Transverse colon (tissue), 4 donors: ENCODE data around the gene TMX1. TPM values are rescaled to one million over a fixed set of nuclear protein-coding genes. Genes with fewer than 3 reads are reported as not detected.

Source experiments
- DNase-seq: peaks from one replicate; pipeline ENCODE4 v3.0.0-alpha.2; 2019
- H3K27ac ChIP-seq, 4 donors: fragments of 200-600 bp; sonication (generic); 2 replicates each; pipeline ENCODE4 v1.5.1; 2016 to 2018; ENCODE audit warnings: inconsistent platforms in 4 of 4
- H3K27me3 ChIP-seq: fragments of 200-600 bp; sonication (generic); 2 replicates; pipeline ENCODE4 v1.5.1; 2017; ENCODE audit warnings: inconsistent platforms
- H3K36me3 ChIP-seq, 4 donors: fragments of 200-600 bp; sonication (generic); 2 replicates each; pipeline ENCODE4 v1.5.1; 2017 to 2019; ENCODE audit warnings: inconsistent platforms in 4 of 4
- H3K4me1 ChIP-seq, 4 donors: fragments of 200-600 bp; sonication (generic); 2 replicates each; pipeline ENCODE4 v1.5.1; 2017 to 2020; ENCODE audit warnings: inconsistent platforms in 4 of 4
- H3K4me3 ChIP-seq, 4 donors: fragments of 200-600 bp; sonication (generic); 1 replicate in 1 of 4; 2 replicates in 3 of 4; pipeline versions ENCODE4 v1.5.1 to v1.6.1; 2017 to 2019; ENCODE audit warnings: inconsistent platforms in 4 of 4
- H3K9me3 ChIP-seq, 2 donors: fragments of 200-600 bp; sonication (generic); 2 replicates each; pipeline ENCODE4 v1.5.1; 2017 to 2019; ENCODE audit warnings: inconsistent platforms in 2 of 2
- CTCF ChIP-seq, 5 experiments: fragments of 200-600 bp in 3 of 5; fragments of 450-650 bp in 2 of 5; sonication (generic) in 3 of 5; IDR thresholded peaks; 1 replicate in 2 of 5; 2 replicates in 3 of 5; pipeline ENCODE4 v1.5.1; 2016 to 2017; ENCODE audit warnings: antibody characterized with exemption in 5 of 5, inconsistent platforms in 3 of 5, mild to moderate bottlenecking in 2 of 5, moderate library complexity in 1 of 5
- EP300 ChIP-seq: sonication (generic); formaldehyde crosslinking; IDR thresholded peaks from one replicate; pipeline ENCODE4 v1.6.1; 2017; ENCODE audit warnings: antibody characterized with exemption, low read depth
- POLR2A ChIP-seq: fragments of 450-650 bp; IDR thresholded peaks from one replicate; pipeline ENCODE4 v1.6.1; 2016; ENCODE audit warnings: antibody characterized with exemption, mild to moderate bottlenecking, moderate library complexity
- POLR2AphosphoS5 ChIP-seq, 3 donors: sonication (generic); formaldehyde crosslinking; IDR thresholded peaks; one replicate each; pipeline ENCODE4 v1.6.1; 2016; ENCODE audit warnings: antibody characterized with exemption in 3 of 3
- WGBS, 2 donors: methylation state at CpG; one replicate each; pipeline ENCODE4 v1.1.5; 2018; ENCODE audit warnings: low coverage in 1 of 2; 5-methylcytosine and 5-hydroxymethylcytosine counted together
- in situ Hi-C, 4 donors: fragments of 200-750 bp; cut with MboI; loops; one replicate each; pipeline versions ENCODE4 v1.15.0 to v1.15.1; 2017; ENCODE audit warnings: low sequenced_read_pairs in 3 of 4, low pct_ligation_motif_present in 1 of 4, low pct_unique_long_range_greater_than_20kb in 1 of 4
- intact Hi-C: fragments of 100-400 bp; cut with DNase I; formaldehyde crosslinking; loops from one replicate; pipeline ENCODE4 v1.15.1; 2023; ENCODE audit warnings: low total_unique reads
- total RNA-seq, 4 donors: library from RNA; depleted of rRNA; stranded (reverse); fragments of >200 nt; gene quantifications; one replicate each; pipeline ENCODE4 v1.1.0, GENCODE V29; 2016

TMX1 gene
- total RNA-seq, 4 donors from 2014 or later, result 8.0 to 44.5 (median 35.1) TPM

GRCh38 chr14:51205486-51205885, 34.6 kb upstream of the TMX1 start:
- WGBS, 2 donors, result 70 to 81% methylated on average over 5 to 6 of the region's 6 CpGs
- TF ChIP-seq EP300, result no peak
- no peak for TF ChIP-seq CTCF (IDR thresholded peaks at IDR 0.05)
- TF ChIP-seq POLR2AphosphoS5 (IDR thresholded peaks at IDR 0.05), result no peak
- TF ChIP-seq POLR2A, result no peak
- no peak overlapping the region for H3K27ac ChIP-seq
- in situ Hi-C loops (loop anchor here in 1 of 4 donors (25.0 kb wide), 1 partner anchor 243 kb away; no protein-coding TSS in a partner anchor), intact Hi-C loops (no loop called here)
- H3K4me3 ChIP-seq, result no peak overlapping the region
- no peaks in the 10 kb centered on the region for H3K9me3 ChIP-seq
- H3K4me1 ChIP-seq, result no peaks in the 10 kb centered on the region
- no peaks in the 10 kb centered on the region for H3K36me3 ChIP-seq
- no peak for DNase-seq
- no peaks in the 10 kb centered on the region for H3K27me3 ChIP-seq

GRCh38 chr14:51206462-51206861, 33.6 kb upstream of the TMX1 start:
- H3K4me1 ChIP-seq, result no peaks in the 10 kb centered on the region
- H3K36me3 ChIP-seq, result no peaks in the 10 kb centered on the region
- no peak for DNase-seq
- no peaks in the 10 kb centered on the region for H3K27me3 ChIP-seq
- no peak overlapping the region for H3K27ac ChIP-seq
- no peak overlapping the region for H3K4me3 ChIP-seq
- WGBS, 2 donors, result 93% methylated on average over 1 of the region's 1 CpG; no CpG with 5 or more reads in 1 of the 2 donors
- TF ChIP-seq EP300, result no peak
- no peak for TF ChIP-seq CTCF (IDR thresholded peaks at IDR 0.05)
- no peak for TF ChIP-seq POLR2A
- H3K9me3 ChIP-seq, result no peaks in the 10 kb centered on the region
- intact Hi-C loops (no loop called here), in situ Hi-C loops (loop anchor here in 1 of 4 donors (25.0 kb wide), 1 partner anchor 244 kb away; no protein-coding TSS in a partner anchor)

GRCh38 chr14:51207621-51208020, 32.4 kb upstream of the TMX1 start:
- intact Hi-C loops (no loop called here), in situ Hi-C loops (loop anchor here in 1 of 4 donors (25.0 kb wide), 1 partner anchor 245 kb away; no protein-coding TSS in a partner anchor)
- 63 to 70% methylated on average over 4 to 5 of the region's 5 CpGs for WGBS, 2 donors
- Histone ChIP-seq H3K4me3 (no peak overlapping the region), H3K27ac (no peak overlapping the region), H3K27me3 (no peaks in the 10 kb centered on the region), H3K36me3 (no peaks in the 10 kb centered on the region), H3K9me3 (no peaks in the 10 kb centered on the region), H3K4me1 (no peaks in the 10 kb centered on the region)
- no peak for DNase-seq
- no peak for TF ChIP-seq CTCF (IDR thresholded peaks at IDR 0.05)
- no peak for TF ChIP-seq POLR2AphosphoS5 (IDR thresholded peaks at IDR 0.05)
- no peak for TF ChIP-seq POLR2A
- no peak for TF ChIP-seq EP300

GRCh38 chr14:51208982-51209381, 31.1 kb upstream of the TMX1 start:
- no peaks in the 10 kb centered on the region for H3K36me3 ChIP-seq
- H3K27me3 ChIP-seq, result no peaks in the 10 kb centered on the region
- in situ Hi-C loops, result loop anchor here in 1 of 4 donors (25.0 kb wide), 1 partner anchor 247 kb away; no protein-coding TSS in a partner anchor
- no peak for TF ChIP-seq EP300
- TF ChIP-seq CTCF (IDR thresholded peaks at IDR 0.05), result no peak
- no peak for TF ChIP-seq POLR2A
- TF ChIP-seq POLR2AphosphoS5 (IDR thresholded peaks at IDR 0.05), result no peak
- no peaks in the 10 kb centered on the region for H3K4me1 ChIP-seq
- intact Hi-C loops, result no loop called here
- no peak for DNase-seq
- H3K27ac ChIP-seq, result no peak overlapping the region
- 90 to 94% methylated on average over 1 of the region's 1 CpG for WGBS, 2 donors
- H3K4me3 ChIP-seq, result no peak overlapping the region
- no peaks in the 10 kb centered on the region for H3K9me3 ChIP-seq
